ENCODE results near the gene ZNF511. TPM values are rescaled to one million over a fixed set of nuclear protein-coding genes. Genes with fewer than 3 reads are reported as not detected.
"Not testable (repeated sequence)": the region's sequence is repeated elsewhere in the genome, so short reads cannot be mapped to it uniquely, and the experiment has no call there.

The ZNF511 gene
- total RNA-seq, 4 donors from 2014 or later: 21.8 to 104 (median 27.2) TPM

GRCh38 chr10:133316266-133316665 lies 7.6 kb downstream of the ZNF511 start:
- no peaks in the 10 kb centered on the region for H3K9me3 ChIP-seq
- TF ChIP-seq POLR2A (IDR thresholded peaks at IDR 0.05) (no peak), EP300 (IDR thresholded peaks at IDR 0.05; ENCODE audit: low read depth) (no peak), POLR2AphosphoS5 (IDR thresholded peaks at IDR 0.05) (no peak), CTCF (IDR thresholded peaks at IDR 0.05) (no peak)
- peaks cover 7% of the 10 kb centered on the region for H3K27me3 ChIP-seq
- H3K4me1 ChIP-seq: peaks cover 0 to 7% (median 6%) of the 10 kb centered on the region in 4 donors
- 88% methylated on average over 9 of the region's 9 CpGs; no CpG with 5 or more reads in 1 of the 2 donors for WGBS, 2 donors (ENCODE audit: low coverage in 1 of 2)
- in situ Hi-C loops (cut with MboI; ENCODE audit: low pct_ligation_motif_present in 1 of 4, low pct_unique_long_range_greater_than_20kb in 1 of 4, low sequenced_read_pairs in 3 of 4) (loop anchor here in 2 of 4 donors (10.0 kb wide), 2 partner anchors 51 to 69 kb away; no protein-coding TSS in a partner anchor), intact Hi-C loops (cut with DNase I; ENCODE audit: low total_unique reads) (no loop called here)
- no peak overlapping the region for H3K27ac ChIP-seq
- DNase-seq: no peak
- H3K36me3 ChIP-seq: peaks cover 0 to 9% (median 0%) of the 10 kb centered on the region in 4 donors
- no peak overlapping the region for H3K4me3 ChIP-seq

GRCh38 chr10:133316732-133317131 lies 8.0 kb downstream of the ZNF511 start:
- Histone ChIP-seq H3K9me3 (no peaks in the 10 kb centered on the region), H3K4me3 (no peak overlapping the region), H3K4me1 (peaks cover 0 to 7% (median 6%) of the 10 kb centered on the region in 4 donors), H3K36me3 (peaks cover 0 to 7% (median 0%) of the 10 kb centered on the region in 4 donors), H3K27ac (no peak overlapping the region), H3K27me3 (peaks cover 7% of the 10 kb centered on the region)
- no peak for TF ChIP-seq EP300 (IDR thresholded peaks at IDR 0.05; ENCODE audit: low read depth)
- TF ChIP-seq POLR2AphosphoS5 (IDR thresholded peaks at IDR 0.05): no peak
- TF ChIP-seq POLR2A (IDR thresholded peaks at IDR 0.05): no peak
- TF ChIP-seq CTCF (IDR thresholded peaks at IDR 0.05): no peak
- in situ Hi-C loops (cut with MboI; ENCODE audit: low pct_ligation_motif_present in 1 of 4, low pct_unique_long_range_greater_than_20kb in 1 of 4, low sequenced_read_pairs in 3 of 4) (loop anchor here in 2 of 4 donors (10.0 kb wide), 2 partner anchors 52 to 68 kb away; no protein-coding TSS in a partner anchor), intact Hi-C loops (cut with DNase I; ENCODE audit: low total_unique reads) (no loop called here)
- no peak for DNase-seq
- WGBS, 2 donors (ENCODE audit: low coverage in 1 of 2): 87% methylated on average over 7 of the region's 7 CpGs; no CpG with 5 or more reads in 1 of the 2 donors

DNA sequence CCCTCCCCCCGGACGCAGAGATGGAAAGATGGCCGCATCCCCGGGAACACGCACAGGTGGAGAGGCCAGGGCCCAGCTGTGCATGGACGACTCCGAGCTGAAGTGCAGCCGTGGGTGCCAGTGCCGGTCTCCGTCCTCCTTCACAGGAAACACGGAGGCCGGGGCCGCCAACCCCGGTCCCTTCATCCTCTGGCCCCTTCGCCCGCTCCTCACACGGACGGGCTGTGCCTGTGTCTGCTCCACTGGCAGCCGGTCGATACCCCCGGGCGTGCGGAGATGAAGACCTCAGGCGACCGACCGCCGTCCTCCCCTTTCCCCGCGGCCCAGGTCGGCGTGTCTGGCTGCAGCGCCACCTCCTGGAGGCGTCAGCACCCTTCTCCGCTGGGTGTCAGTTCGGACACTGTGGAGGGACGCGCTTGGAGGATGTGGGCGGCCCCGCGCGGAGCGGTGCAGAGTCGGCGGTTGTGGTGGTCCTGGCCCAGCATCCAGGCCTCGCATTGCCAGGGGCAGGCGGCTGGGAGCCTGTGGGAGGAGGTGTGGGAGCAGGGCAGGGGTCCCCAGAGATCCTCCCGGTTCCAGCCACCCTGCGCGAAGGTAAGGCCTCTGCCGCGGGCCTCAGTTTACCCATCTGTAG lies 9.9 kb downstream of the ZNF511 start:
- Histone ChIP-seq H3K36me3 (no peaks in the 10 kb centered on the region), H3K9me3 (no peaks in the 10 kb centered on the region), H3K27ac (no peak overlapping the region), H3K4me3 (peak overlapping the region in 3 of 4 donors; percentile 12 to 44 (median 25)), H3K4me1 (peaks cover 0 to 7% (median 6%) of the 10 kb centered on the region in 4 donors), H3K27me3 (peaks cover 7% of the 10 kb centered on the region)
- intact Hi-C loops (cut with DNase I; ENCODE audit: low total_unique reads): no loop called here
- DNase-seq: peak; percentile 76
- TF ChIP-seq CTCF (IDR thresholded peaks at IDR 0.05): peak; percentile 68 to 79 (median 76)
- TF ChIP-seq EP300 (IDR thresholded peaks at IDR 0.05; ENCODE audit: low read depth): no peak
- TF ChIP-seq POLR2A (IDR thresholded peaks at IDR 0.05): no peak
- TF ChIP-seq POLR2AphosphoS5 (IDR thresholded peaks at IDR 0.05): no peak
- in situ Hi-C loops (cut with MboI; ENCODE audit: low pct_ligation_motif_present in 1 of 4, low pct_unique_long_range_greater_than_20kb in 1 of 4, low sequenced_read_pairs in 3 of 4): loop anchor here in 2 of 4 donors (10.0 kb wide), 2 partner anchors 54 to 66 kb away; no protein-coding TSS in a partner anchor
- 11% methylated on average over 23 of the region's 51 CpGs; no CpG with 5 or more reads in 1 of the 2 donors for WGBS, 2 donors (ENCODE audit: low coverage in 1 of 2)

DNA sequence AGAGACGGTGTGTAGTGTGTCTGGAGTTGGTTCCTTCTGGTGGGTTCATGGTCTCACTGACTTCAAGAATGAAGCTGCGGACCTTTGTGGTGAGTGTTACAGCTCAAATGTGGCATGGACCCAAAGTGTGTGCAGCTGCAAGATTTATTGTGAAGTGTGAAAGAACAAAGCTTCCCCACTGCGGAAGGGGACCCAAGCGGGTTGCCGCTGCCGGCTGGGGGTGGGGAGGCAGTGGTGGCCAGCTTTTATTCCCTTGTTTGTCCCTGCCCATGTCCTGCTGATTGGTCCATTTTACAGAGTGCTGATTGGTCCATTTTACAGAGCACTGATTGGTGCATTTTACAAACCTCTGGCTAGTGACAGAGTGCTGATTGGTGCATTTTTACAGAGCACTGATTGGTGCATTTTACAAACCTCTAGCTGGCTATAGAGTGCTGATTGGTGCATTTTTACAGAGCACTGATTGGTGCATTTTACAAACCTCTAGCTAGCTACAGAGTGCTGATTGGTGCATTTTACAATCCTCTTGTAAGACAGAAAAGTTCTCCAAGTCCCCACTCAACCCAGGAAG lies 12.2 kb downstream of the ZNF511 start:
- peaks cover 10 to 23% (median 20%) of the 10 kb centered on the region in 4 donors for H3K4me1 ChIP-seq
- DNase-seq; H3K9me3 ChIP-seq; H3K36me3 ChIP-seq; H3K27ac ChIP-seq; H3K4me3 ChIP-seq; intact Hi-C loops (cut with DNase I; ENCODE audit: low total_unique reads): not testable (repeated sequence)
- peaks cover 21% of the 10 kb centered on the region for H3K27me3 ChIP-seq
- in situ Hi-C loops (cut with MboI; ENCODE audit: low pct_ligation_motif_present in 1 of 4, low pct_unique_long_range_greater_than_20kb in 1 of 4, low sequenced_read_pairs in 3 of 4): loop anchor here in 1 of 4 donors (10.0 kb wide), 1 partner anchor 176 kb away; no protein-coding TSS in a partner anchor
- WGBS, 2 donors (ENCODE audit: low coverage in 1 of 2): 95 to 100% methylated on average over 1 to 6 of the region's 6 CpGs

GRCh38 chr10:133322064-133322709 lies 13.5 kb downstream of the ZNF511 start:
- H3K27ac ChIP-seq; intact Hi-C loops (cut with DNase I; ENCODE audit: low total_unique reads); H3K4me3 ChIP-seq; H3K9me3 ChIP-seq; H3K36me3 ChIP-seq; DNase-seq: not testable (repeated sequence)
- Histone ChIP-seq H3K4me1 (peaks cover 12 to 26% (median 23%) of the 10 kb centered on the region in 4 donors), H3K27me3 (peaks cover 33% of the 10 kb centered on the region)
- in situ Hi-C loops (cut with MboI; ENCODE audit: low pct_ligation_motif_present in 1 of 4, low pct_unique_long_range_greater_than_20kb in 1 of 4, low sequenced_read_pairs in 3 of 4): loop anchor here in 1 of 4 donors (10.0 kb wide), 1 partner anchor 177 kb away; no protein-coding TSS in a partner anchor
- WGBS, 2 donors (ENCODE audit: low coverage in 1 of 2): 81 to 82% methylated on average over 2 to 13 of the region's 14 CpGs

Data from transverse colon (tissue), 4 donors.